SJSA1 (cell line): ENCODE results near the gene PCBP4. TPM values are rescaled to one million over a fixed set of nuclear protein-coding genes. Genes with fewer than 3 reads are reported as not detected.
A peak's percentile ranks its signal among the peaks of the same experiment; 100 is the strongest.
"Not testable (repeated sequence)": the region's sequence is repeated elsewhere in the genome, so short reads cannot be mapped to it uniquely, and the experiment has no call there.

Source experiments
- DNase-seq, 2 experiments: peaks; one replicate each; pipeline ENCODE4 v3.0.0-alpha.2; 2015 to 2020; ENCODE audit warnings: low spot score in 2 of 2, low read depth in 1 of 2
- H3K27ac ChIP-seq: fragments of 250-450 bp; sonication (Bioruptor Pico); 2 replicates; pipeline ENCODE4 v1.5.1; 2020; ENCODE audit warnings: mild to moderate bottlenecking, moderate library complexity
- H3K27me3 ChIP-seq: fragments of 250-450 bp; sonication (Bioruptor Pico); replicated peaks from 2 replicates; pipeline ENCODE4 v1.5.1; 2020; ENCODE audit warnings: mild to moderate bottlenecking, moderate library complexity
- H3K36me3 ChIP-seq: fragments of 250-450 bp; sonication (Bioruptor Pico); 2 replicates; pipeline ENCODE4 v1.5.1; 2020; ENCODE audit warnings: mild to moderate bottlenecking
- H3K4me1 ChIP-seq: fragments of 250-450 bp; sonication (Bioruptor Pico); replicated peaks from 2 replicates; pipeline ENCODE4 v1.6.1; 2021; ENCODE audit warnings: mild to moderate bottlenecking
- H3K4me3 ChIP-seq: fragments of 250-450 bp; sonication (Bioruptor Pico); 2 replicates; pipeline ENCODE4 v1.5.1; 2020; ENCODE audit warnings: mild to moderate bottlenecking
- H3K9me3 ChIP-seq: fragments of 250-450 bp; sonication (Bioruptor Pico); replicated peaks from 2 replicates; pipeline ENCODE4 v1.5.1; 2020; ENCODE audit warnings: mild to moderate bottlenecking
- total RNA-seq: library from RNA; depleted of rRNA; stranded (reverse); fragments of >200 nt; shearing (Covaris generic); gene quantifications from 2 replicates; pipeline ENCODE4 v1.2.3, GENCODE V29; 2014

Gene PCBP4
- total RNA-seq, 1 experiment from 2014 or later, result 138 TPM

- no peak overlapping the region for H3K4me3 ChIP-seq
- no peak overlapping the region for H3K27ac ChIP-seq
- no peaks in the 10 kb centered on the region for H3K36me3 ChIP-seq
- no peaks in the 10 kb centered on the region for H3K9me3 ChIP-seq
- peak; percentile 65 to 70 for DNase-seq
- H3K27me3 ChIP-seq, result no peaks in the 10 kb centered on the region
- H3K4me1 ChIP-seq, result 0 out of 2 replicates have a peak, but pooled peaks cover 3% of the 10 kb centered on the region
These were observed 34.3 kb upstream of the PCBP4 start for GRCh38 chr3:52001443-52001974.

- H3K9me3 ChIP-seq, result no peaks in the 10 kb centered on the region
- DNase-seq, result no peak
These were observed 32.6 kb upstream of the PCBP4 start for GRCh38 chr3:51999846-52000245.

GRCh38 chr3:51998774-51999173 is 31.5 kb upstream of the PCBP4 start:
- Histone ChIP-seq H3K4me1 (peaks cover 12% of the 10 kb centered on the region), H3K9me3 (no peaks in the 10 kb centered on the region), H3K27me3 (no peaks in the 10 kb centered on the region), H3K36me3 (peaks cover 16% of the 10 kb centered on the region), H3K27ac (no peak overlapping the region), H3K4me3 (no peak overlapping the region)
- no peak for DNase-seq

More at GRCh38 chr3:51999846-52000245, 32.6 kb upstream of the PCBP4 start:
- Histone ChIP-seq H3K4me3 (no peak overlapping the region), H3K4me1 (peaks cover 5% of the 10 kb centered on the region), H3K36me3 (peaks cover 5% of the 10 kb centered on the region), H3K27ac (no peak overlapping the region), H3K27me3 (no peaks in the 10 kb centered on the region)

GRCh38 chr3:51997935-51998596 is 30.8 kb upstream of the PCBP4 start:
- Histone ChIP-seq H3K4me3 (no peak overlapping the region), H3K36me3 (peaks cover 23% of the 10 kb centered on the region), H3K4me1 (peaks cover 12% of the 10 kb centered on the region), H3K27ac (no peak overlapping the region), H3K27me3 (no peaks in the 10 kb centered on the region), H3K9me3 (no peaks in the 10 kb centered on the region)
- DNase-seq, result no peak

- Histone ChIP-seq H3K27me3 (no peaks in the 10 kb centered on the region), H3K9me3 (no peaks in the 10 kb centered on the region), H3K4me3 (no peak overlapping the region), H3K36me3 (peaks cover 32% of the 10 kb centered on the region), H3K27ac (no peak overlapping the region), H3K4me1 (peaks cover 12% of the 10 kb centered on the region)
- DNase-seq, result no peak
These were observed 29.9 kb upstream of the PCBP4 start for GRCh38 chr3:51997172-51997571.

GRCh38 chr3:51995346-51996163 is 28.3 kb upstream of the PCBP4 start, which contains the start of gene RPL29:
TSS of gene RPL29 (minus strand) at chr3:51995895. CDS start at chr3:51995461, 434 bp downstream.
- Histone ChIP-seq H3K27ac (peak within 1 kb of the TSS; percentile 85), H3K9me3 (no peaks in the 10 kb centered on the region), H3K4me1 (peaks cover 12% of the 10 kb centered on the region), H3K4me3 (peak within 1 kb of the TSS; percentile 79), H3K27me3 (no peaks in the 10 kb centered on the region), H3K36me3 (peaks cover 43% of the 10 kb centered on the region)
- DNase-seq, result peak; percentile 81 to 88

- H3K27ac ChIP-seq, result peak overlapping the region; percentile 85; the same call in 1 of the 2 replicates
- no peak for DNase-seq
- peaks cover 12% of the 10 kb centered on the region for H3K4me1 ChIP-seq
- H3K36me3 ChIP-seq, result peaks cover 43% of the 10 kb centered on the region
- H3K4me3 ChIP-seq, result peak overlapping the region; percentile 79
- no peaks in the 10 kb centered on the region for H3K9me3 ChIP-seq
- no peaks in the 10 kb centered on the region for H3K27me3 ChIP-seq
These were observed 27.3 kb upstream of the PCBP4 start for GRCh38 chr3:51994530-51994929.

- H3K27ac ChIP-seq, H3K9me3 ChIP-seq, H3K4me3 ChIP-seq, H3K27me3 ChIP-seq, DNase-seq: not testable (repeated sequence)
- H3K36me3 ChIP-seq, result peaks cover 43% of the 10 kb centered on the region
- peaks cover 12% of the 10 kb centered on the region for H3K4me1 ChIP-seq
These were observed 26.4 kb upstream of the PCBP4 start for GRCh38 chr3:51993657-51994056.

- H3K4me1 ChIP-seq, result peaks cover 9% of the 10 kb centered on the region
- no peak for DNase-seq
- H3K27ac ChIP-seq, result no peak overlapping the region
- peaks cover 43% of the 10 kb centered on the region for H3K36me3 ChIP-seq
- no peaks in the 10 kb centered on the region for H3K9me3 ChIP-seq
- no peak overlapping the region for H3K4me3 ChIP-seq
- H3K27me3 ChIP-seq, result no peaks in the 10 kb centered on the region
These were observed 24.9 kb upstream of the PCBP4 start for GRCh38 chr3:51992017-51992682.

GRCh38 chr3:51990501-51990971 is 23.3 kb upstream of the PCBP4 start:
- not testable (repeated sequence) for DNase-seq, H3K4me1 ChIP-seq, H3K9me3 ChIP-seq, H3K27ac ChIP-seq, H3K27me3 ChIP-seq, H3K4me3 ChIP-seq
- H3K36me3 ChIP-seq, result peaks cover 43% of the 10 kb centered on the region

- no peak overlapping the region for H3K27ac ChIP-seq
- no peaks in the 10 kb centered on the region for H3K27me3 ChIP-seq
- no peak for DNase-seq
These were observed 21.3 kb upstream of the PCBP4 start for GRCh38 chr3:51988286-51989146.

GRCh38 chr3:51987568-51987967 is 20.3 kb upstream of the PCBP4 start:
- Histone ChIP-seq H3K4me1 (peaks cover 15% of the 10 kb centered on the region), H3K27ac (no peak overlapping the region), H3K9me3 (no peaks in the 10 kb centered on the region), H3K4me3 (no peak overlapping the region), H3K27me3 (no peaks in the 10 kb centered on the region), H3K36me3 (peaks cover 15% of the 10 kb centered on the region)
- DNase-seq, result no peak

More at GRCh38 chr3:51988286-51989146, 21.3 kb upstream of the PCBP4 start:
- Histone ChIP-seq H3K4me1 (peaks cover 5% of the 10 kb centered on the region), H3K36me3 (peaks cover 24% of the 10 kb centered on the region), H3K4me3 (no peak overlapping the region), H3K9me3 (no peaks in the 10 kb centered on the region)
